Thymus (tissue), 11 donors: ENCODE measurements around the gene ATOH8. TPM values are rescaled to one million over a fixed set of nuclear protein-coding genes. Genes with fewer than 3 reads are reported as not detected.

ENCODE experiments used
- DNase-seq, 9 donors: peaks; one replicate each; pipeline ENCODE4 v3.0.0-alpha.2; 2013; ENCODE audit warnings: low spot score in 9 of 9, low read depth in 6 of 9, missing footprints in 1 of 9
- H3K27ac ChIP-seq, 2 donors: one replicate each; pipeline ENCODE4 v1.5.1; 2013; ENCODE audit warnings: control low read depth in 1 of 2, low read depth in 1 of 2, low read length in 1 of 2, mild to moderate bottlenecking in 1 of 2, moderate library complexity in 1 of 2
- H3K27me3 ChIP-seq, 2 donors: one replicate each; pipeline ENCODE4 v1.5.1; 2013; ENCODE audit warnings: low read length in 1 of 2; ENCODE audit not compliant: control insufficient read depth in 2 of 2, insufficient read depth in 1 of 2
- H3K36me3 ChIP-seq, 2 donors: one replicate each; pipeline ENCODE4 v1.5.1; 2013; ENCODE audit warnings: low read length in 1 of 2, mild to moderate bottlenecking in 1 of 2, moderate library complexity in 1 of 2; ENCODE audit not compliant: control insufficient read depth in 2 of 2, insufficient read depth in 2 of 2
- H3K4me1 ChIP-seq, 2 donors: one replicate each; pipeline ENCODE4 v1.5.1; 2013; ENCODE audit warnings: low read length in 2 of 2; ENCODE audit not compliant: control insufficient read depth in 2 of 2, insufficient read depth in 2 of 2
- H3K4me3 ChIP-seq, 2 donors: one replicate each; pipeline ENCODE4 v1.5.1; 2013; ENCODE audit warnings: low read length in 2 of 2, control low read depth in 1 of 2, mild to moderate bottlenecking in 1 of 2
- H3K9me3 ChIP-seq, 2 donors: one replicate each; pipeline ENCODE4 v1.5.1; 2013; ENCODE audit warnings: low read length in 1 of 2, mild to moderate bottlenecking in 1 of 2; ENCODE audit not compliant: control insufficient read depth in 2 of 2, insufficient read depth in 1 of 2
- WGBS: extraction: QIAGEN DNeasy Blood & Tissue Kit; methylation state at CpG from one replicate; pipeline ENCODE4 v1.1.7; 2013; 5-methylcytosine and 5-hydroxymethylcytosine counted together
- polyA plus RNA-seq: library from polyadenylated mRNA; stranded (reverse); fragments of 200-250 nt; gene quantifications from one replicate; pipeline ENCODE4 v1.2.3, GENCODE V29; 2013
- total RNA-seq: library from RNA; stranded (reverse); fragments of 120-200 nt; gene quantifications from one replicate; pipeline ENCODE4 v1.2.4, GENCODE V29; 2013
- donor health status: healthy.

Gene ATOH8
- total and polyA plus RNA-seq, 2 donors = 2.0 to 19.1 TPM

GRCh38 chr2:85813982-85814801, 60.4 kb downstream of the ATOH8 start:
- Histone ChIP-seq H3K36me3 (no peaks in the 10 kb centered on the region), H3K4me1 (peaks cover 0 to 4% of the 10 kb centered on the region in 2 donors), H3K4me3 (no peak overlapping the region), H3K27me3 (peaks cover 0 to 17% of the 10 kb centered on the region in 2 donors), H3K27ac (no peak overlapping the region), H3K9me3 (peaks cover 0 to 6% of the 10 kb centered on the region in 2 donors)
- DNase-seq = peak; percentile 56 to 91 (median 75)
- WGBS = 41% methylated on average over 13 of the region's 13 CpGs

DNA sequence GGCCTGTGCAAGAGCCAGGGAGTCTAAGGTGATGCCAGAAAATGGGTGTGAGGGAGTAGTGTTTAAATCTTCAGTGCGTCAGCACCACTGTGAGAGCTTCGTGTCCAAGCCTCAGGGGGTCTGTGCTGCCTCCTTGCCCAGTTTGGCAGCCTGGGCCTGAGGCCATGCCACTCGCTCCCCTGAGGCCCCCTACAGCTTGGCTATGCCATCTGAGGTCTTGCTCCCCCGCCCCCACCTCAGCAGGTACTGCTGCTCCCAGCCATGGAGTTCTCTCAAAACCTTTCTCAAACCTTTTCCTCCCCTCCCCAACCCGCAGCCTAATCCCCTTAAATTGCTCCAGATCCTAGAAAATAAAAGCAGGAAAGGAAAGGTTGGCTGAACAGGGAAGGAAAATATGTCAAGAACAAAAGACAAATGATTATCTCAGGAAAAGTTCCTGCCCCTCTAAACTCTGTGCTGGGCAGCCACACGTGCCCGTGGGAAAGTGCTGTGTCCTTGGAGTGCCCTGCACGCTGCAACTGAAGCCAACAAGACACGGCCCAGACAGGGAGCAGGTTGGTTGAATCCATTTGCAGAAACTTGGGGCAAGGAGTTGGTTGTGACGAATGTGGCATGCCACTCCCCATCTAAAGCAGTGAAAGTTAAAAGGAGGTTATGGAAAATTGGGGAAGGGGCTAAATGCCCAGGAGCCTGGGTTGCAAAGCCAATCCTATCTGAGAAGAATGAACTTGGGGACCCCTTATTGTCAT, 61.2 kb downstream of the ATOH8 start:
- Histone ChIP-seq H3K9me3 (peaks cover 0 to 6% of the 10 kb centered on the region in 2 donors), H3K4me1 (peaks cover 0 to 4% of the 10 kb centered on the region in 2 donors), H3K4me3 (no peak overlapping the region), H3K27ac (no peak overlapping the region), H3K27me3 (peaks cover 0 to 17% of the 10 kb centered on the region in 2 donors), H3K36me3 (no peaks in the 10 kb centered on the region)
- DNase-seq = no peak
- WGBS = 94% methylated on average over 10 of the region's 10 CpGs

DNA sequence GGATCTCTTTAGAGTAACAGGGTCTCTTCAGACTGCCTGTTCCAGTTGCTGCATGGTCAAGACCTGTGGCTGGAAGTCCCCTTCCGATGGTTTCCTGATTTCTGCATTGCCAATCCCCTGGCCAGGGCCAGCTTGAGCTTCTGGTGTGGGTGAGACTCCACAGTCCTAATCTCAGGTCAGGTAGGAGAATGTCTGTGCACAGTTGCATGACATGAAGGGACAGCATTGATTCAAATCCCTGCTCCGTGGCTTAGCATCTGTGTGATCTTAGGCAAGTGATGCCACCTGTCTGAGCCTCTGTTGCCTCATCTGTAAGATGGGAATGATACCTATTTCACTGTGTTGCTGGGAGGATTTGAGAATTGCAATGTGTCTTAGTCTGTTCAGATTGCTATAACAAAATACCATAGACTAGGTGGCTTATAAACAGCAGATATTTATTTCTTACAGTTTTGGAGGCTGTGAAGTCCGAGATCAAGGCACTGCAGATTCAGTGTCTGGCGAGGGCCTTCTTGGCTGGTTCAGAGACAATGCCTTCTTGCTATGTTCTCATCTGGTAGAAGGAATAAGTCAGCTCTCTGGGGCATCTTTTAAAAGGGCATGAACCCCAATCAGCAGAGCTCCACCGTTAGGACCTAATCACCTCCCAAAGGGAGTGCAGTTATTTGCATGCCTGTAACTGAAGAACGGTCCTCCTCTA, 66.2 kb downstream of the ATOH8 start:
- 93% methylated on average over 6 of the region's 6 CpGs for WGBS
- no peak for DNase-seq
- no peak overlapping the region for H3K27ac ChIP-seq
- H3K27me3 ChIP-seq = no peaks in the 10 kb centered on the region
- H3K9me3 ChIP-seq = no peaks in the 10 kb centered on the region
- no peaks in the 10 kb centered on the region for H3K36me3 ChIP-seq
- H3K4me3 ChIP-seq = no peak overlapping the region
- no peaks in the 10 kb centered on the region for H3K4me1 ChIP-seq

GRCh38 chr2:85822766-85823165, 69.0 kb downstream of the ATOH8 start:
- no peaks in the 10 kb centered on the region for H3K36me3 ChIP-seq
- H3K9me3 ChIP-seq = no peaks in the 10 kb centered on the region
- no peak overlapping the region for H3K27ac ChIP-seq
- 94% methylated on average over 5 of the region's 5 CpGs for WGBS
- H3K27me3 ChIP-seq = no peaks in the 10 kb centered on the region
- H3K4me1 ChIP-seq = peaks cover 0 to 8% of the 10 kb centered on the region in 2 donors
- no peak for DNase-seq
- H3K4me3 ChIP-seq = no peak overlapping the region

GRCh38 chr2:85823951-85824350, 70.2 kb downstream of the ATOH8 start:
- WGBS = 49% methylated on average over 2 of the region's 2 CpGs
- no peak for DNase-seq
- no peak overlapping the region for H3K27ac ChIP-seq
- no peak overlapping the region for H3K4me3 ChIP-seq
- H3K27me3 ChIP-seq = no peaks in the 10 kb centered on the region
- peaks cover 0 to 15% of the 10 kb centered on the region in 2 donors for H3K4me1 ChIP-seq
- no peaks in the 10 kb centered on the region for H3K9me3 ChIP-seq
- no peaks in the 10 kb centered on the region for H3K36me3 ChIP-seq

DNA sequence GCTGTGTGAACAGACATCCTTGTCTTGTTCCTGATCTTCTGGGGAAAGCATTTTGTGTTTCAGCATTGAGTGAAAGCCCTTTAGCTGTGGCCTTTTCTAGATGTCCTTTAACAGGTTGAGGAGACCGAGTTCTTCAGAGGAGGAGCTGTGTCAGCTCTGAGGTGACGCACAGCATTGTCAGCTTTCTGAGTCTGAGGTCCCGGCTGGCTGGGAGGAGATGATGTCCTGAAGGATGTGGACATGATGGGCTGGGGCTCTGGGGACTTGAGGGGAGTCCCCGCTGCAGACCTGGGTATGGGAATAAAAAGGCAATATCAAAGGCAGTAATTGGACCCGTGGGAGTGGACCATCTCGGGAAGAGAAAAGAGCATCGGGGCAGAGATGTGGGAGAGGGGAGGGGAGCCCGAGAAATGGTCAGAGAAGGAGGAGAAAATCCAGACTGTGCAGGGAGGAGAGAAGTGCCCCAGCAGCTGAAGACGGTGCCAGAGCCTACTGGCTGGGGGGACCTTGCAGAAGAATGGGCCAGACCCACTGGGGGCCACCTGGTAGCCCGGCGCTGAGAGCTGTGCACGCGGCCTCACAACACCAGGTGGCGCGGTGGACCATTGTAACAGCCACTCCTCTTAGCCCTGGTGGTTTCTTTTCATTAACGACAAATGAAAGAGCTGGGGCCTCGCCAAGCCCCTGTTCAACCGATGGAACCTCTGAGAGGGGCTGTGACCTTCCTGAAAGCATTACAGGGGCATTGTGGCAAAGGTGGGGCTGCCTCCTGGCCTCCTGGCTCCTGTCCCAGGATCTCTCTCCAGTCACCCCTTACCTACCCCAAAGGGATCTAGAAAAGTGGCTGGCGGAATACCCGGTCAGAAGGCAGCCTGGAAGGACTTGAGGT, 73.4 kb downstream of the ATOH8 start:
- Histone ChIP-seq H3K4me3 (no peak overlapping the region), H3K27ac (no peak overlapping the region), H3K9me3 (peaks cover 0 to 4% of the 10 kb centered on the region in 2 donors), H3K27me3 (no peaks in the 10 kb centered on the region), H3K36me3 (no peaks in the 10 kb centered on the region), H3K4me1 (peaks cover 0 to 18% of the 10 kb centered on the region in 2 donors)
- WGBS = 42% methylated on average over 20 of the region's 20 CpGs
- peak; percentile 50 to 86 (median 70) for DNase-seq

GRCh38 chr2:85827879-85828569, 74.2 kb downstream of the ATOH8 start:
- no peak overlapping the region for H3K27ac ChIP-seq
- no peak overlapping the region for H3K4me3 ChIP-seq
- H3K36me3 ChIP-seq = no peaks in the 10 kb centered on the region
- H3K9me3 ChIP-seq = peaks cover 0 to 4% of the 10 kb centered on the region in 2 donors
- no peak for DNase-seq
- no peaks in the 10 kb centered on the region for H3K27me3 ChIP-seq
- 94% methylated on average over 18 of the region's 18 CpGs for WGBS
- H3K4me1 ChIP-seq = peaks cover 0 to 18% of the 10 kb centered on the region in 2 donors

DNA sequence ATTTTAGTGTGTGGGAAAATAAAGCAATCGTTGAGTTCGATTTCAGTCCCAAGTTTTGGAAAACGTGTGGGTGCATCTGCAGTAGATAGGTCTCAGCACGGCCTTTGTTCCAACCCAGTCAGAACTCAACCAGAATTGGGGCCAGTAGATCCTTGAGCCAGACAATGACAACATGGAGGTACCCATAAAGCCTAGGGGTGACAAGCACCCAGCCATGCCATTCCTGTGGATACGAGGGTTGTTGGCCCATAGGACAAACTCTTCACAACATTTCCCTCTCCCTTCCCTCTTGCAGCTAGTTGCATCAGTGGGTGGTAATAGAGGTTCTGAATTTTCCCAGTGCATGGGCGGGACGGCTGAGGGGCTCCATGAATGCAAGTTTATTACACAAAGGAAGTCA, 74.9 kb downstream of the ATOH8 start:
- Histone ChIP-seq H3K27me3 (no peaks in the 10 kb centered on the region), H3K27ac (no peak overlapping the region), H3K4me3 (no peak overlapping the region), H3K36me3 (no peaks in the 10 kb centered on the region), H3K4me1 (peaks cover 0 to 18% of the 10 kb centered on the region in 2 donors), H3K9me3 (peaks cover 0 to 4% of the 10 kb centered on the region in 2 donors)
- no peak for DNase-seq
- 97% methylated on average over 7 of the region's 7 CpGs for WGBS
